Measurements from ENCODE around the gene NKAPL.
A peak's percentile ranks its signal among the peaks of the same experiment; 100 is the strongest.
"Not testable (repeated sequence)": the region's sequence is repeated elsewhere in the genome, so short reads cannot be mapped to it uniquely, and the experiment has no call there.

Gene NKAPL

GRCh38 chr6:28248916-28249315 is 10.2 kb upstream of the NKAPL start:
- no peak for DNase-seq

DNA sequence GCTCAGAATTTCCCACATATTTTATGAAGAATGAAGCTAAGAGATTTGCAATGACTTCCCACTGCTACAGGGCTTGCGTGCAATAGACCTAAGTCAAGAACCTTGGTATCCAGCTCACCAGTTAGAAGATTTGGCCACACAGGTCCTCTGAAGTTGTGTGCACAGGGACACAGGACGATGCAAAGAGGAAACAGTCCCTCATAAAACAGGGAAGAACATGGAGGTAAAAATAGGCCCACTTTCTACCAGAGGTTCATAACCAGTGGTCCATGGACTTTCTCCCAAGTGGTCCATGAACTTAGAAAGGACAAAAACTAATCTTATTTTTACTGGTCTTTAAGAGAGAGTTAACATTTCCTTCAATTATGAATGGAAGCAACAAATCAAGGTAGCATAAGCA is 8.3 kb upstream of the NKAPL start:
- DNase-seq: no peak

DNA sequence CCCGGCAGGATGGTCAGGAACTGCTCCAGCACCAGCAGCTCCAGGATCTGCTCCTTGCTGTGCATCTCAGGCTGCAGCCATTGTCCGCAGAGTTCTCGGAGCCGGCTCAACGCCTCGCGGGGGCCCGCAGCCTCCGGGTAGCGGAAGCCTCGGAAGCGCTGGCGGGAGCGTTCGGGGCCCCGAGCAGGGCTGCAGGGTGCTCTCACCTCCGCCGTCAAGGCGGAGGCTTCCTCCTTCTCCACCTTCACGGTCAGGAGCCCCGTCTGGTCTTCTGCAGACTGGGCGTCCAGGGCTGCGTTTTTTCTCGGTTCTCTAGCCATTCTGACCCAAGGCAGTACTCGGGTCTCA is 7.5 kb upstream of the NKAPL start:
- no peak for DNase-seq

DNA sequence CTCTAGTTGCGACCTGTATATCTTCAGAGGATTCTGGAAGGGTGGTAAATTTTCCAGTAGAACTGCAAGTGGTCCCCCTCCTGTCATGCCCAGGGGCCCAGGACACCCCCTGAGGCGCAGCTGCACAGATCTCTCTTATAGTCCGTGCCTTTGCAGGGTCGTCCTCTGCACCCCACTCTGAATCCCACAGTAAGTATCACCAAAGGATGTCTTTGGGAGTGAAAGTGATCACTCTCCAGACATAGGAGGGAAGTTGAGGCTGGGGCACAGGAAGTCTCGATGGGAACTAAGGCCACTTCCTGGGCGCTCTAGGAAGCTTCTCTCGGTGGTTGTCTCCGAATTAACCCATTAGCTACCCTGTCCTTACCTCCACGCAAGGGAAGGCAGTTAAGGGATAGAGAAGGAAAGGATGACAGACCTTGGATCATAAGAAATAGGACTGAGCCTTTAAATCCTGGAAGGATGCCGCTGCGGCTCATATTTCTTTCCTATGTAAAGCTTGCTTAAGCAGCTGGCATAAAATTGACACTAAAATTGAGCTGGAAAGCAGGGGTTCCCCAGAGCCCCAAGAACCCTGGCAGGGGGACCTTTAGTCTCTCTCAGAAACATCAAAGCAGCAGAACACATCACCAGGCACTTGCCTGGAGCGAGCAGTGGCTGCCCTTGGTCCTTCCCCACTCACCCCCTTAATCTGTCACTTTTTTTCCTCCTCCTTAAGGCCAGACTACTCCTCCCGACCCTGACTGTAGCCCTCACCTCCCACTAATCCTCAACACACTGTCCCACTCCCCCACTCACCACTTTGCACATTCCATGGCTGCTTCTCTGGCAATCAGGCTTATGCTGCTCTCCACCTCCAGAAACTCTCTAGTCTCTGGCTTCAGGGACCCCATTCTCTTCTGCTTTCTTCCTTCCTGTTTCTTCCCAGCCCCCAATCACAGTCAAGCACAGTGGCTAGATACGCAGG is 6.8 kb upstream of the NKAPL start, which contains the start of gene ZKSCAN4:
ZKSCAN4 (minus strand) TSS at position 261 of the 967 bp plus-strand sequence. CDS start 289 bp downstream, outside the sequence.
- peak; percentile 92 for DNase-seq

- DNase-seq: no peak
These were observed 5.0 kb upstream of the NKAPL start for GRCh38 chr6:28254121-28254519.

GRCh38 chr6:28257042-28257441 is 2.1 kb upstream of the NKAPL start:
- no peak for DNase-seq

- DNase-seq: no peak
These were observed 4.8 kb downstream of the NKAPL start for GRCh38 chr6:28263922-28264321.

- no peak for DNase-seq
These were observed 5.8 kb downstream of the NKAPL start for GRCh38 chr6:28264834-28265401.

- no peak for DNase-seq
These were observed 7.5 kb downstream of the NKAPL start for GRCh38 chr6:28266563-28266961.

DNA sequence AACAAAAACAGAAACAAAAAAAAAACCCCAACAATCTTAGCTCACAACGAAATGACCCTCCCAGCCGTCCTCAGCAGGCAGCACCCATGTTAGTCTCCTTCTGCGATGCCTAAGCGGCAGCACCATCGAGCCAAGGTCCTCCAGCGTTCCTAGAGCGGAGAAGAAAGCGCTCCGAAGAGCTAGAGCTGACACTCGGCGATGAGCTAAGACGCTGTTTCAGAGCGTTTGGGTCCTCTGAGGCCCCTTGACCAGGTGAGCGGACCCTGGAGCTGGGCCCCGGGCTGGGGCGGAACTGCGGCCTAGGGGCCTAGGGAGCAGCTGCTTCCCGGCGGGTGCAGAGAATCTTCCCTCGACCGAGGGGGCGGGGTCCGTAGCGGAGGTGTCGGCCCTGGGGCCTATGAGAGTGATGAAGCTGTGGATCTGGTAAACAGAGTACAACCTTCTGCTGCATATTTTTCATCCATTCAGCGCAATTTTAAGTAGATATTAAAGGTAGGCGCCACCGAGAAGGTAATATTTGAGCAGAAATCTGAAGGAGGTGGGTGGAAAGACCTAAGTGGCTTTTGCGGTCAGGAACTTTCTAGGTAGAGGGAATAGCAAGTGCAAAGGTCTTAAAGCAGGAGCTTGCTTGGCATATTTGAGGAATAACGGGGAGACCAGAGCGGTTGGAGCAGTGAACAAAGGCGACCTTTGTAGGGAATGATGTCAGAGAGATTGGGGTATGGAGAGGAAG is 8.0 kb downstream of the NKAPL start, which contains the start of gene ZSCAN26:
ZSCAN26 (plus strand) TSS at position 182 of the 733 bp plus-strand sequence. CDS start 4,777 bp downstream, outside the sequence.
- peak; percentile 89 for DNase-seq

DNA sequence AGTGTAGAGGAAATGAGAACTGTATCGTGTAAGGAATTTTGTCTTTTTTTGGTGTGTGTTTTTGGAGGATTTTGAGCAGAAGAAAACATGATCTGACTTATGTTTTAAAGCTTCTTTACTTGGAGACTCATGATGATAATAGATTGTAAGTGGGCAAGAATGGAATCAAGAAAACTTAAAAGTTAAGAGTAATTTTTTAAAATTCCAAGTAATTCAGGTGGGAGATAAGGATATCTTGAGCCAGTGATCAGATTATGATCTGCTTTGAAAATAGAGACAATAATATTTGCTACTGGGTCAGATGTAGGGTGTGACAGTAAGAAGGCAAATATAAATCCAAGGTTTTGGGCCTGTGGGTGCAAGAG is 8.6 kb downstream of the NKAPL start:
- DNase-seq: no peak

- peak; percentile 73 for DNase-seq
These were observed 10.4 kb downstream of the NKAPL start for GRCh38 chr6:28269492-28269891.

DNA sequence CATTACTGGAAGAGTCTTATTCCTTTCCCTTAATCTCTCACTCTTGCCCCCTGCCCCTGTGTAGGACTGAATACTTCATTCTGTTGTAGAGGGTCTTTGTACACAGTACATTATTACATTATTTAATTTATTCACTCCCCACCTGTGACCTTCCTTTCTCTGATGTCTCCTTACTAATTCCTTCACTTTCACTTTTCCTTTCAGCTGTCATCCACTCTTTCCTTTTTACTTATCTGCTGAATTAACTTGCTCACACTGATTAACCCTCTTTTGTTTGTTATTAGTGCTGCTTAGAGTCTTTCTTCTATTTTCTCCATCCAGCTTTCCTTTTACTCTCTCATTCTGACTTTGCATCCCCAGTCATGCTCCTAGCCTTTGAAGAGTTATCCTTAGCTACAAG is 15.8 kb downstream of the NKAPL start:
- DNase-seq: no peak

DNA sequence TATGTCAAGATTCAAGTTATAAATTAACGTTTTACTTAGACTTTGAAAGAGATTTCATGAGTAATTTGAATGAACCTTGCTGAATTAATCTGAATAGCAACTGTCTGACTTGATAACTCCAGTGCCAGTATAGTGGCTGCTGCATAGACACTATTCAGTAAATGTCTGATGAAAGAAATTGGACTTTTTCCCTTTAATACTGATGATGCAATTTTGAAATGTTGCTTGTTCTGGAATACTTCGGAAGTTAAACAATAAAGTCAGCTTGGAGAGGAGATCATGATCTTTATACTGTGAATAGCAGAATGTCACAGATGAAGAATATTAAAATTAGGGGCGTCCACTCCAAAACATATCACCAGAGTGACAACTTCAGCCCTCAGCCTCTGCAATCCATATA is 18.6 kb downstream of the NKAPL start:
- no peak for DNase-seq

GRCh38 chr6:28280595-28281287 is 21.6 kb downstream of the NKAPL start:
- DNase-seq: no peak

DNA sequence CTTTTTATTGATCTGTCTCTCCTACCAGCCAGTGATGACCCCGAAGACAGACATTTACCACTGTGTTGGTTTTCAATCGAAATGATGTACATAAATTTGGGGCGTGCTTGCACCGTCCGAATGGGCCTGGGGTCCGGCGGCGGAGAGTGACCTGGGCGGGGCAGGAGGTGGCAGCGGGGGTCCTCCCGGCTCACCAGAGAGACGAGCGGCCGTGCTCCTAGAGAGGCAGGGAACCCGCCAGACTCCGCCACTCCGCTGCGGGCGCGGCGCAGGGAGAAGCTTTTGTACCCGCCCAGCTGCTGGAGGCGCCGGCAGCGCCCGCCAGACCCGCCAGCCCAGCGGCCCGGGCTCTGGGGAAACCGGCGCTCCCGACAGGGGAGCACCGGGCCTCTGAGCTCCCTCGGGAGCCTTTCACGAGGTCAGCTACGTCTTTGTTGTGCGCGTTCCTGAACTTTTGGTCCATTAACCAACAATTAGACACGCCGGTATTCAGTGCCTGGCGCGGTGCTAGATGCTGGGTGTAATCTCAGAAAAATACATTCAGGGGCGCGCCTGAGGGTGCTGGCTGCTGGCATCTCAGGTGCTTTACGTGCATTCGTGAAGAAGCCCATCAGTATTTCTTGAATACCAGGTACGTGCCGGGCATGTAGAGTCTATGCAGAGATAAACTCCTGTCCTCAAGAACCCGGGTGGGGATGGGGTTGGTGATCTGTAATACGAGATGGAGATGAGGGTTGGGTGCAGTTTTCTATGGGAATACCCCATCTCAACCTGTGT is 22.4 kb downstream of the NKAPL start, which contains the start of gene PGBD1:
PGBD1 (plus strand) TSS at position 285 of the 777 bp plus-strand sequence. CDS start 2,242 bp downstream, outside the sequence.
- DNase-seq: peak; percentile 43

DNA sequence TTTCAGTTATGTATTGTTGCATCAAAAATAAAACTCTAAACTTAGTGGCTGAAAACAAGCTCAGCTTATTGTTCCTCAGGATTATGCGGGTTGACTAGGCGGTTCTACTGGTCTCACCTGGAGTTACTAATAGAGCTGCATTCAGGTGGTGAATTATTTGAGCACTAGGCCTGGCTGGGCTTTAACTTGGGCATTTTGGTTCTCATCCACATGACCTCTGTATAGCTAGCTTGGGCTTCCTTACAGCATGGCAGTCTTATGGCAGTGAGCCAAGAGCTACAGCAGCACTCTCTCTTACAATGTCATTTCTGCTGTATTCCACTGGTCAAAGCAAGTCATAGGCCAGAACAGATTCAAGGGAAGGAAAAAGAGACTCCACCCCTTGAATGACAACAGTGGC is 23.8 kb downstream of the NKAPL start:
- no peak for DNase-seq

DNA sequence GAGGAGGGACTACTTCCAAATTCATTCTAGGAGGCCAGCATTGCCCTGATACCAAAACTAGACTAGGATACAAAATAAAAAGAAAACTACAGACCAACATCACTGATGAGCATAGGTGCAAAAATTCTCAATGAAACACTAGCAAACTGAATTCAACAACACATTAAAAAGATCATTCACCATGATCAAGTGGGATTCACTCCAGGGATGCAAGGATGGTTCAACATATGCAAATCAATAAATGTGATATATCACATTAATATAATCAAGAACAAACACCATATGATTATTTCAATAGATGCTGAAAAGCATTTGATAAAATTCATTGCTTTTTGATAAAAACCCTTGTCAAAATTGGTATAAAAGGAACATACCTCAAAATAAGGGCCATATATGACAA is 32.5 kb downstream of the NKAPL start:
- DNase-seq: no peak

DNA sequence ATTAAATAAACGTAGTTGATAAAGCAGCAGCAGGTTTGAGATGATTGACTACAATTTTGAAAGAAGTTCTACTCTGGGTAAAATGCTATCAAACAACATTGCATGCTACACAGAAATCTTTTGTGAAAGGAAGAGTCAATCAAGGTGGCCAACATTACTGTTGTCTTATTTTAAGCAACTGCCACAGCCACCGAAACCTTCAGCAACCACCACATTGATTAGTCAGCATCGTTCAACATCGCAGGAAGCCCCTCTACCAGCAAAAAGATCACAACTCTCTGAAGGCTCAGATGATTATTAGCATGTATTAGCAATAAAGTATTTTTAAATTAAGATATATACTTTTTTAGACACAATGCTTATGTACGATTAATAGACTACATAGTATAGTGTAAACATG is 36.2 kb downstream of the NKAPL start:
- DNase-seq: no peak

DNA sequence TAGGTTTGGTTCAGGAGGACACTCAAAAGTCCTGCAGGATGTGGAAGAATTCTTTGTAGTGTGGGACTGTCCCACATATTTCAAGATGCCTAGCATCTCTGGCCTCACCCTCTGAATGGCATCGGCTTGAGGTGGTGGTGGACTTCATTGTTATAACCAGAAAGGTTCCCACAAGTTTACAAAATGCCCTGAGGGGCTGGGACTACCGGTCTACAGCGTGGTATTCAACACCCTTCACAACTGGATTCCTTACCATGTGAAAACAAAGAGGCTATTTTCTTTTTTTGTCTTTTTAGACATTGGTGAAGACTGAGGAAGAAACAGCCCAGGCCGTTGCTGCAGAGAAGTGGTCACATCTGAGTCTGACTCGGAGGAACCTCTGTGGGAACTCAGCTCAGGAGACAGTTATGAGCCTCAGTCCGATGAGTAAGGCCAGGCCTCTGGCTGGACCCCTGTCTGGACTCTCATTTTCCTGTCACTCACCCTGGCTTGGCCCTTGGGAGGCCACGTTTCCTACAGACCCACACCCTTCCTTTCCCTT is 37.5 kb downstream of the NKAPL start:
- no peak for DNase-seq

DNA sequence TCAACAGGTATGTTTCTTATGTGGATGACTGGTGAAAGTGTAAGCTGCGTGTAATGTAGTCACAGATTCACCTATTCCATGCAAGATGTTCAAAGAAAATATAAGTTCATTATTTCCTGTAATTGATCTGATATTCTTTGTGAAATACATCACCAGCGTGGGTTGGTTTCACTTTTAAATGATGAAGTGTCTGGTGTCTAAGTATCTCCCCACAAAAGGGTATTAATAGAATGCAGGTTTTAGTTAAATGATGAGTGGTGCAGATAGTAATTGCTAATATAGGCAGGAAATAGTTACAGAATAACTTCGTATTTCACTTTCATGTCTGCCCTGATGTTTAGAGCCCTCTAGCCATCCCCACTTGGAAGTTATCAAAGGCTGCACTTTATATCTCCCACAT is 44.5 kb downstream of the NKAPL start:
- DNase-seq: no peak

DNA sequence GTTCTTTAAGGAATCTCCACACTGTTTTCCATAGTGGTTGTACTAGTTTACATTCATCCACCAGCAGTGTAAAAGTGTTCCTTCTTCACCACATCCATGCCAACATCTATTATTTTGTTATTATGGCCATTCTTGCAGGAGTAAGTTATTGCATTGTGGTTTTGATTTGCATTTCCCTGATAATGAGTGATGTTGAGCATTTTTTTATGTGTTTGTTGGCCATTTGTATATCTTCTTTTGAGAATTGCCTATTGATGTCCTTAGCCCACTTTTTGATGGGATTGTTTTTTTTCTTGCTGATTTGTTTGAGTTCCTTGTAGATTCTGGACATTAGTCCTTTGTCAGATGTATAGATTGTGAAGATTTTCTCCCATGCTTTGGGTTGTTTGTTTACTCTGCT is 47.3 kb downstream of the NKAPL start:
- not testable (repeated sequence) for DNase-seq

Measured in kidney glomerular epithelial cell (primary cell).